HepG2 (cell line): ENCODE measurements around the gene LDLR. TPM values are rescaled to one million over a fixed set of nuclear protein-coding genes. Genes with fewer than 3 reads are reported as not detected.

ENCODE experiments used
- ATF1 ChIP-seq: IDR thresholded peaks from 2 replicates; pipeline ENCODE4 v1.6.1; 2016; ENCODE audit warnings: mild to moderate bottlenecking, control low read depth
- HMGXB3 ChIP-seq: sonication (generic); formaldehyde crosslinking; IDR thresholded peaks from 2 replicates; pipeline ENCODE4 v1.4.0; 2020; ENCODE audit warnings: missing genetic modification reagents, borderline replicate concordance
- KAT8 ChIP-seq: IDR thresholded peaks from 2 replicates; pipeline ENCODE4 v1.6.1; 2016; ENCODE audit warnings: missing genetic modification reagents, missing compliant biosample characterization
- NFIC ChIP-seq: IDR thresholded peaks from 2 replicates; pipeline ENCODE4 v1.6.1; 2012; ENCODE audit warnings: mild to moderate bottlenecking, low read length, inconsistent platforms
- SNAPC4 ChIP-seq: sonication (generic); formaldehyde crosslinking; IDR thresholded peaks from 2 replicates; pipeline ENCODE4 v1.4.0; 2020; ENCODE audit warnings: mild to moderate bottlenecking, missing genetic modification reagents
- ZBTB42 ChIP-seq: sonication (generic); formaldehyde crosslinking; IDR thresholded peaks from 2 replicates; pipeline ENCODE4 v1.5.0; 2020; ENCODE audit warnings: mild to moderate bottlenecking, missing genetic modification reagents
- ZNF841 ChIP-seq: sonication (generic); formaldehyde crosslinking; IDR thresholded peaks from 2 replicates; pipeline ENCODE4 v1.8.1; 2023; ENCODE audit warnings: missing genetic modification reagents, borderline replicate concordance
- polyA plus RNA-seq, 8 experiments: library from polyadenylated mRNA; depleted of rRNA in 3 of 8; stranded (reverse) in 7 of 8; unstranded in 1 of 8; fragments of >200 nt; fragmentation: Illumina TruSeq in 4 of 8; extraction: Trizol in 4 of 8; gene quantifications; 2 replicates each; pipeline versions ENCODE4 v1.2.1 to v1.2.3, GENCODE V29; 2011 to 2016; ENCODE audit warnings: low read depth in 4 of 8, missing spikeins in 1 of 8, mixed read lengths in 1 of 8; ENCODE audit not compliant: insufficient read depth in 1 of 8
- total RNA-seq, 5 experiments: library from RNA; depleted of rRNA; stranded (reverse); fragments of >200 nt; fragmentation: Illumina TruSeq; extraction: Trizol; gene quantifications; 2 replicates each; pipeline ENCODE4 v1.2.3, GENCODE V29; 2016; ENCODE audit warnings: low read depth in 1 of 5

LDLR gene
- total and polyA plus RNA-seq, 2 of the 13 experiments (the other 11 are each of a cell fraction or from before 2014, with no cell fraction given) = 51.6 to 92.5 TPM

- TF ChIP-seq SNAPC4 (CRISPR knock-in tag) (no peak), ZBTB42 (0 out of 2 replicates have a peak, but pooled peaks have one; percentile 5), NFIC (no peak), ZNF841 (CRISPR knock-in tag) (no peak), HMGXB3 (CRISPR knock-in tag) (0 out of 2 replicates have a peak, but pooled peaks have one; percentile 14), KAT8 (0 out of 2 replicates have a peak, but pooled peaks have one; percentile 37), ATF1 (CRISPR knock-in tag) (no peak)
- TF ChIP-seq, all 625 proteins: peak for 16
Measured at GRCh38 chr19:11090997-11091702, 1.9 kb downstream of the LDLR start (continued).
